ENCODE measurements around the gene THAP7. TPM values are rescaled to one million over a fixed set of nuclear protein-coding genes. Genes with fewer than 3 reads are reported as not detected.

The THAP7 gene
- total RNA-seq, 1 donor from 2014 or later = 17.8 TPM

DNA sequence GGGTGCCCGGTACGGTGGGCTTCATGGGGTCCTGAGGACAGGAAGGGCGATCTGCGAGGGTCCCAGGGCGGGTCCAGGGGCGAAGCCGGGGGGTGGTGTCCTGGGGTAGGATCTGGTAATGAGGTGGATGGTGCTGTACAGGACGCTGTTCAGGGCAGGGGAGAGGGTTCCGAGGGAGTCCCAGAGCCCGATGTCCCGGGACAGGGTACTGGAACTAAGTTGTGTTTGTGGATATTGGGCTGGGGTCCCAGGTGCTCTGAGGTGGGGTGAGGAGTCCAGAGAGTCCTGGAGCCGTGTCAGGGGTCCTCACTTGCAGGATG, 19.4 kb downstream of the THAP7 start:
- intact Hi-C loops (cut with micrococcal nuclease) = no loop called here

DNA sequence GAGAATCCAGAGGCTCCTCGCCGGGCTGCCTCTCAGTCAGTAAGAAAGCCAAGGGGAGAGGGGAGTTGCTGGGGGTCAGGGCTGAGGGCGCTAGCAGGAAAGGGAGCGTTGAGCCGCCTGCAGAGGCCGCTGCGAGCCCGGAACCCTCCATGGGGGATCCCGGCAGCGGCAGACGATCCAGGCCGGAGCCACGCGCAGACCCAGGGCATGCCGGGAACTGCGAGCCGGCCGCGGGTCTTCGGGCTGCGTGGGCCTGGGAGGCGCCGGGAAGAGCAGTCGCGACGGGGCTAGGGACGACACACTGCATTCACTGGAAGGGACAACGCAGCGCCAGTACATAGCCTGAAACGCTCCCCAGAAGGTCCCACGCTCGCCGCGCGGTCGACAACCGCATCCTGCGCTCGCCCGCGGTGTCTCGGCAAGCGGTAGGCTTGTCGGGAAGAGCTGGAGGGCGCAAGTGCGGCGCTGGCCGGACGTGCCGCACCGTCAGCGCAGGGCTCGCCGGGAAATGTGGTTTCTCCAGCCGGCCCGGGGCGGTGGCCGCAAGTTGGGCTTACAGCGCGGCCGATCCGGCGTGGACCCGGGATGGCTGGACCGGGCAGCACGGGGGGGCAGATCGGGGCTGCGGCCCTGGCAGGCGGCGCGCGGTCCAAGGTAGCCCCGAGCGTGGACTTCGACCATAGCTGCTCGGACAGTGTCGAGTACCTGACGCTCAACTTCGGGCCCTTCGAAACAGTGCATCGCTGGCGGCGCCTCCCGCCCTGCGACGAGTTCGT, 19.9 kb downstream of the THAP7 start, which contains the start of gene LZTR1:
LZTR1 (plus strand) TSS at position 511 of the 776 bp plus-strand sequence; CDS start at position 586, 75 bp downstream.
- H3K27me3 ChIP-seq (ENCODE audit: low read depth) = no peaks in the 10 kb centered on the region
- peak within 1 kb of the TSS; percentile 93 for H3K4me3 ChIP-seq
- H3K27ac ChIP-seq (replicated peaks) = peak within 1 kb of the TSS; percentile 95
- peak; percentile 83 for DNase-seq
- TF ChIP-seq CTCF (IDR thresholded peaks at IDR 0.05; ENCODE audit: borderline replicate concordance) = peak; percentile 68
- intact Hi-C loops (cut with micrococcal nuclease) = no loop called here
- H3K4me1 ChIP-seq = peaks cover 36% of the 10 kb centered on the region
- peaks cover 7% of the 10 kb centered on the region for H3K9me3 ChIP-seq (replicated peaks)
- peaks cover 17% of the 10 kb centered on the region for H3K36me3 ChIP-seq

More for the DNA sequence above, 19.4 kb downstream of the THAP7 start:
- Histone ChIP-seq H3K27me3 (ENCODE audit: low read depth) (no peaks in the 10 kb centered on the region), H3K4me1 (peaks cover 36% of the 10 kb centered on the region), H3K27ac (replicated peaks) (peak overlapping the region; percentile 95), H3K9me3 (replicated peaks) (peaks cover 7% of the 10 kb centered on the region), H3K4me3 (peak overlapping the region; percentile 93), H3K36me3 (peaks cover 22% of the 10 kb centered on the region)
- TF ChIP-seq CTCF (IDR thresholded peaks at IDR 0.05; ENCODE audit: borderline replicate concordance) = no peak
- no peak for DNase-seq

- intact Hi-C loops (cut with micrococcal nuclease) = no loop called here
- H3K4me3 ChIP-seq = peak overlapping the region; percentile 93
Measured at GRCh38 chr22:20980938-20981722, 20.8 kb downstream of the THAP7 start.

GRCh38 chr22:20980523-20980922, 21.4 kb downstream of the THAP7 start:
- peaks cover 36% of the 10 kb centered on the region for H3K4me1 ChIP-seq
- H3K9me3 ChIP-seq (replicated peaks) = peaks cover 7% of the 10 kb centered on the region
- H3K36me3 ChIP-seq = peaks cover 6% of the 10 kb centered on the region
- H3K4me3 ChIP-seq = no peak overlapping the region
- no peak for DNase-seq
- TF ChIP-seq CTCF (IDR thresholded peaks at IDR 0.05; ENCODE audit: borderline replicate concordance) = no peak
- H3K27ac ChIP-seq (replicated peaks) = no peak overlapping the region
- peaks cover under 1% of the 10 kb centered on the region for H3K27me3 ChIP-seq (ENCODE audit: low read depth)
- intact Hi-C loops (cut with micrococcal nuclease) = no loop called here

More at GRCh38 chr22:20980938-20981722, 20.8 kb downstream of the THAP7 start:
- Histone ChIP-seq H3K36me3 (peaks cover 12% of the 10 kb centered on the region), H3K27me3 (ENCODE audit: low read depth) (no peaks in the 10 kb centered on the region), H3K27ac (replicated peaks) (peak overlapping the region; percentile 95), H3K4me1 (peaks cover 36% of the 10 kb centered on the region), H3K9me3 (replicated peaks) (peaks cover 7% of the 10 kb centered on the region)
- no peak for TF ChIP-seq CTCF (IDR thresholded peaks at IDR 0.05; ENCODE audit: borderline replicate concordance)
- DNase-seq = no peak

DNA sequence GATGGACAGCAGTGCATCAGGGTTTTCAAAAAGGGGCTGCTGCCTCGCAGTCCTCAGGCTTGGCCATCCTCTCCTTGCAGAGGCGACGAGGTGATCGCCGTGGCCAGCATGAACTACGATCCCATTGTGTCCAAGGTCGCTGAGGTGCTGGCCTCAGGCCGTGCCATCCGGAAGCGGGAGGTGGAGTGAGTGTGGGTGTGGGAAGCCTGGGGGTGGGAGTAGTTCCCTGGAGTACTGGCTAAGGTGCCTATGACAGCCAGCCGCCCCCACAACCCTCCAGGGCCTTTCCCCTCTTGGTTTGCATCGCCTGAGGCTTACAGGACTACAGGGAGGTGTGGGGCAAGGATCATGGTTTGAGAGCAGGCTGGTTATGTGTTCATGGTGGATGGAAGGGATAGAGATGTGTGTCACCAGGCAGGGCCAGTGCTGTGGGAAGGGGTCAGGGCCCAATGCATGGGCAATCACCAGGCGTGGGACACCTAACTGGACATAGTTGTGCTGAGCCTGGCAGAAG, 21.9 kb downstream of the THAP7 start:
- H3K4me1 ChIP-seq = peaks cover 36% of the 10 kb centered on the region
- H3K36me3 ChIP-seq = peaks cover 6% of the 10 kb centered on the region
- peak overlapping the region; percentile 52 for H3K4me3 ChIP-seq
- intact Hi-C loops (cut with micrococcal nuclease) = no loop called here
- peaks cover 7% of the 10 kb centered on the region for H3K9me3 ChIP-seq (replicated peaks)
- peaks cover 6% of the 10 kb centered on the region for H3K27me3 ChIP-seq (ENCODE audit: low read depth)
- no peak for TF ChIP-seq CTCF (IDR thresholded peaks at IDR 0.05; ENCODE audit: borderline replicate concordance)
- no peak overlapping the region for H3K27ac ChIP-seq (replicated peaks)
- DNase-seq = no peak
